PC-3 (cell line): ENCODE measurements around the gene NBPF3.

ENCODE experiments used
- EZH2 ChIP-seq: fragments of 300-600 bp; sonication (generic); IDR thresholded peaks from one replicate; pipeline ENCODE4 v1.6.1; 2017; ENCODE audit warnings: antibody characterized with exemption, mild to moderate bottlenecking, low read length; ENCODE audit not compliant: unreplicated experiment
- TF ChIP-seq, protein P1 (sequence below): fragments of 300-600 bp; sonication (generic); conservative IDR thresholded peaks from 2 replicates; pipeline ENCODE4 v1.5.1; 2017; ENCODE audit warnings: antibody characterized with exemption, low read depth, mild to moderate bottlenecking, low read length

- TF ChIP-seq, protein P1, sequence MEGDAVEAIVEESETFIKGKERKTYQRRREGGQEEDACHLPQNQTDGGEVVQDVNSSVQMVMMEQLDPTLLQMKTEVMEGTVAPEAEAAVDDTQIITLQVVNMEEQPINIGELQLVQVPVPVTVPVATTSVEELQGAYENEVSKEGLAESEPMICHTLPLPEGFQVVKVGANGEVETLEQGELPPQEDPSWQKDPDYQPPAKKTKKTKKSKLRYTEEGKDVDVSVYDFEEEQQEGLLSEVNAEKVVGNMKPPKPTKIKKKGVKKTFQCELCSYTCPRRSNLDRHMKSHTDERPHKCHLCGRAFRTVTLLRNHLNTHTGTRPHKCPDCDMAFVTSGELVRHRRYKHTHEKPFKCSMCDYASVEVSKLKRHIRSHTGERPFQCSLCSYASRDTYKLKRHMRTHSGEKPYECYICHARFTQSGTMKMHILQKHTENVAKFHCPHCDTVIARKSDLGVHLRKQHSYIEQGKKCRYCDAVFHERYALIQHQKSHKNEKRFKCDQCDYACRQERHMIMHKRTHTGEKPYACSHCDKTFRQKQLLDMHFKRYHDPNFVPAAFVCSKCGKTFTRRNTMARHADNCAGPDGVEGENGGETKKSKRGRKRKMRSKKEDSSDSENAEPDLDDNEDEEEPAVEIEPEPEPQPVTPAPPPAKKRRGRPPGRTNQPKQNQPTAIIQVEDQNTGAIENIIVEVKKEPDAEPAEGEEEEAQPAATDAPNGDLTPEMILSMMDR: no peak
- TF ChIP-seq EZH2: no peak
These were observed 81.8 kb downstream of the NBPF3 start for GRCh38 chr1:21521717-21522060.
